ENCODE data around the gene PAF1.
A peak's percentile ranks its signal among the peaks of the same experiment; 100 is the strongest.

PAF1 gene

DNA sequence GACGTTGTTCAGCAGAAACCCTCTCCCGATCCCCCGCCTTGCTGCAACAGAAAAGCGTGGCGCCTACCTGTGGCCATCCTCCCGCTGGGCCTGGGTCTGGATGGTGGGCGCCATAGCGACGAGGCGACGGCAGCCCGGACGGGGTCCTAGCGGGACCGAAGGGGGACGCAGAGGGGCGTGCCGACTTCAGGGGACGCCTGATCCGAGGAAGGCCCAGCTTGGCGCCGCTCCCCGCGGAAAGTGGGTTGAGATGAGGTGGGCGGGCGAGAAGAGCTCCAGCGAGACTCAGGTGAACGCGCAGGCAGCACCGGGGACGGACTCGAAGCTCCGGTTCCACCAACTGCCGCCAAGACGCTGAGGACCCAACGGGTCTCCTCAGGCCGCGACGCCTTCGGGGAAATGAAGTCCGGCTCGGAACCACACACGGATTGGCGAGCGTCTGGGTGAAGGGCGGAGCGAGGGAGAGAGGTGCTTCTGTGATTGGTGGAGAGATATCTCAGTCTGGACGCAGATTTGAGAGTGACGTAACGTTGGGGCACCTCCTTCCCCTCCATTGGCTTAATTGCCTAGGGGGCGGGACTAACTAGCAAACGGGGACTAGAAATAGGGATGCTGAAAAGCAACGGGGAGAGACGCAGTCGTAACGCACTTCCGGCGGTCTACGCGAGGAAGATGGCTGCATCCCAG lies at the start of gene PAF1, which contains the start of gene MED29:
Gene PAF1 (minus strand): TSS at position 356 of the 687 bp plus-strand sequence. CDS start 242 bp downstream, at position 114.
Gene MED29 (plus strand): TSS at position 628 of the 687 bp plus-strand sequence. CDS start 45 bp downstream, at position 673.
- peak; percentile 97 for DNase-seq (ENCODE audit: low read depth, low spot score)
- H3K36me3 ChIP-seq (ENCODE audit: insufficient read depth, insufficient read length, low read length), result peaks cover 61% of the 10 kb centered on the region
- peak; percentile 77 for TF ChIP-seq YY1 (IDR thresholded peaks at IDR 0.05; ENCODE audit: insufficient read depth, insufficient read length)
- TF ChIP-seq SUZ12 (IDR thresholded peaks at IDR 0.05; ENCODE audit: extremely low read depth, insufficient read depth, insufficient read length), result no peak
- no peak for TF ChIP-seq ZNF274 (IDR thresholded peaks at IDR 0.05; ENCODE audit: low read depth, low read length)
- no peaks in the 10 kb centered on the region for H3K4me1 ChIP-seq (ENCODE audit: insufficient read depth, insufficient read length)
- peak within 1 kb of the TSS; percentile 97 for H3K4me3 ChIP-seq (ENCODE audit: insufficient read length, low read depth)
- no peaks in the 10 kb centered on the region for H3K27me3 ChIP-seq (ENCODE audit: insufficient read depth, insufficient read length)
- peak within 1 kb of the TSS; percentile 94 for H3K9ac ChIP-seq (ENCODE audit: insufficient read length, low read depth)
- H3K9me3 ChIP-seq (ENCODE audit: insufficient read depth, low read length), result no peaks in the 10 kb centered on the region

- no peak overlapping the region for H3K4me3 ChIP-seq (ENCODE audit: insufficient read length, low read depth)
- H3K36me3 ChIP-seq (ENCODE audit: insufficient read depth, insufficient read length, low read length), result peaks cover 21% of the 10 kb centered on the region
- no peak overlapping the region for H3K9ac ChIP-seq (ENCODE audit: insufficient read length, low read depth)
- TF ChIP-seq YY1 (IDR thresholded peaks at IDR 0.05; ENCODE audit: insufficient read depth, insufficient read length), result no peak
- H3K27me3 ChIP-seq (ENCODE audit: insufficient read depth, insufficient read length), result no peaks in the 10 kb centered on the region
- no peaks in the 10 kb centered on the region for H3K9me3 ChIP-seq (ENCODE audit: insufficient read depth, low read length)
- DNase-seq (ENCODE audit: low read depth, low spot score), result no peak
- peaks cover 3% of the 10 kb centered on the region for H3K4me1 ChIP-seq (ENCODE audit: insufficient read depth, insufficient read length)
These were observed 47.5 kb upstream of the PAF1 start for GRCh38 chr19:39438270-39438934.

GRCh38 chr19:39436350-39436716 lies 45.4 kb upstream of the PAF1 start:
- TF ChIP-seq YY1 (IDR thresholded peaks at IDR 0.05; ENCODE audit: insufficient read depth, insufficient read length), result no peak
- no peak for TF ChIP-seq SUZ12 (IDR thresholded peaks at IDR 0.05; ENCODE audit: extremely low read depth, insufficient read depth, insufficient read length)
- TF ChIP-seq ZNF274 (IDR thresholded peaks at IDR 0.05; ENCODE audit: low read depth, low read length), result no peak
- Histone ChIP-seq H3K27me3 (ENCODE audit: insufficient read depth, insufficient read length) (no peaks in the 10 kb centered on the region), H3K9ac (ENCODE audit: insufficient read length, low read depth) (peak overlapping the region; percentile 92), H3K4me1 (ENCODE audit: insufficient read depth, insufficient read length) (peaks cover 4% of the 10 kb centered on the region), H3K4me3 (ENCODE audit: insufficient read length, low read depth) (peak overlapping the region; percentile 92), H3K36me3 (ENCODE audit: insufficient read depth, insufficient read length, low read length) (peaks cover 37% of the 10 kb centered on the region), H3K9me3 (ENCODE audit: insufficient read depth, low read length) (no peaks in the 10 kb centered on the region)
- DNase-seq (ENCODE audit: low read depth, low spot score), result no peak

DNA sequence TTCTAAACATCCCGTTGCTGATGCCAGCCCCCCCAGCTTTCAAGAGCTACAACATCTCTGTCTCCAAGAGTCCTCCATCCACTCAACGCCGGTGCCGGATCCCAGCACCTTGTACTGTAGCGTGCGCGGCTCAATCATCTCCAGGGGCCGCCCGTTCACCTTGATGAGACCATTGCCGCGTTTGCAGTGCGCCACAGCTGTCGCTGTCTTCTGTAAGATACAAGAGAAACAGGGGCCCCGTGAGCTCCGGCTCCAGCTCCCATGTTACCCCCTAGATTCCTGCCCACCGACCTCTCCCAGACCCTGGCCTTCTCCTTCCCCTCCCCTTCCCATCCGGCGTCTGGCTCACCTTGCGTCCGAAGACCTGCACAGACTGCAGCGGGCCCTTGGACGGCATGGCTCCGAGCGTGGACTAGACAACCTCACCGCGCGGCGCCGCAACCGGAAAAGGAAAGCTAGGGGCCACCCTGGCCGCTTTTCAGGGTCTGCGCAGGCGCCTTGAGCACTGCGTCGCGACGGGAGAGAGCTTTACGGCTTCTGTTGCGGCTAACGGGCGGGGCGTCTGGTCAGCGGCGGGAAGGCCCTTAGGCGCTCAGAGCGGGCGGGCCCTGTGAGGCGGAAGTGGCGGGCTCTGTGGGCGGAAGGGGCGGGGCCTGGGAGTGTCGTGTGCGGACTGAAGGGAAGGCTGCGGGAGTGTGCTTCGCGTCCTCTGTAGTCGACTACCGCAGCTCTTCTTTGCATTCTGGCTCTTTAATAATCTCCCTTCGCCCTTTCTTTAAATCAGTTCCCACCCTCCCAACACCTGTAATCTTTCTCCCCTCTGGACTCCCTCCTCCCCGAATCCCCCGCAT lies 44.8 kb upstream of the PAF1 start, which contains the start of gene RPS16:
Gene RPS16 (minus strand): TSS at position 451 of the 851 bp plus-strand sequence. CDS start 54 bp downstream, at position 397.
- Histone ChIP-seq H3K4me1 (ENCODE audit: insufficient read depth, insufficient read length) (peaks cover 4% of the 10 kb centered on the region), H3K9ac (ENCODE audit: insufficient read length, low read depth) (peak within 1 kb of the TSS; percentile 92), H3K27me3 (ENCODE audit: insufficient read depth, insufficient read length) (no peaks in the 10 kb centered on the region), H3K9me3 (ENCODE audit: insufficient read depth, low read length) (no peaks in the 10 kb centered on the region), H3K36me3 (ENCODE audit: insufficient read depth, insufficient read length, low read length) (peaks cover 37% of the 10 kb centered on the region), H3K4me3 (ENCODE audit: insufficient read length, low read depth) (peak within 1 kb of the TSS; percentile 92)
- no peak for TF ChIP-seq SUZ12 (IDR thresholded peaks at IDR 0.05; ENCODE audit: extremely low read depth, insufficient read depth, insufficient read length)
- no peak for TF ChIP-seq ZNF274 (IDR thresholded peaks at IDR 0.05; ENCODE audit: low read depth, low read length)
- TF ChIP-seq YY1 (IDR thresholded peaks at IDR 0.05; ENCODE audit: insufficient read depth, insufficient read length), result no peak
- DNase-seq (ENCODE audit: low read depth, low spot score), result peak; percentile 92

DNA sequence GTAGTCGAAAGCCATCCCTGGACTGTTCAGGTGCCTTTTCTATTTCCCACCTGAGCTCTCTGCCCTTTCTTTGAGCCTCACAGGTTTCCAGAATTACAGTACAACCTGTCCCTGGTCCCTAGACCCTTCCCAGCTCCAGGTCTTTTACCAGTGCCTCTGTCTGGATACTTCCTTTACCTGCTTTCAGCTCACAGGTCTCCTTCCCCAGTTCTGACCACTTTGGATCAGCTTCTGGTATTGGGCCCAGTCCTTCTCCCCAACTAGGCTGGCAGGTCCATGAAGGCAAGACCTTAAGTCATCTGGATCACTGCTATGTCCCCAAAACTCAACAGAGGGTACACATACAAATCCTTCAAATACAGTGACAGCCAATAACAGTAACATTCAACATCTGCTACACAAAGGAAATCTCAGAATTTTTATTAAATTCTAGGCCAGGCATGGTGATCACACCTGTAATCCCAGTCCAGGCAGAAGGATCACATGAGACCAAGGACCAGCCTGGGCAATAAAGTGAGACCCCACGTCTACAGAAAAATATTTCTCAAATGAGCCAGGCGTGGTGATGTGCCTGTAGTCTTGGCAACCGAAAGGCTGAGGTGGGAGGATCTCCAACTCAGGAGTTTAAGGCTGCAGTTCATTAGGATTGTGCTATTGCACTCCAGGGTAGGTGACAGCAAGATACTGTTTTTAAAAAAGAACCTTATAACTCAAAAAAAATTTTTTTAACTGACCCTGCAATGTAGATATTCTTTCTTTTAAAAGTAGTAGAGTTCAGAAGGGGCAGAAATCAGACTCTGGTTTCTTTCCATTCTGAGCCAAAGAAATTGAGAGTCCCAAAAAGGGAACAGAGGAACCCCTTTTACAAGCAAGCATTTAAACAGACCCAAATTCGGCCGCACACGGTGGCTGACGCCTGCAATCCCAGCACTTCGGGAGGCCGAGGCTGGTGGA lies 43.5 kb upstream of the PAF1 start:
- H3K27me3 ChIP-seq (ENCODE audit: insufficient read depth, insufficient read length), result no peaks in the 10 kb centered on the region
- peaks cover 37% of the 10 kb centered on the region for H3K36me3 ChIP-seq (ENCODE audit: insufficient read depth, insufficient read length, low read length)
- H3K4me3 ChIP-seq (ENCODE audit: insufficient read length, low read depth), result peak overlapping the region; percentile 92
- peak overlapping the region; percentile 92 for H3K9ac ChIP-seq (ENCODE audit: insufficient read length, low read depth)
- DNase-seq (ENCODE audit: low read depth, low spot score), result no peak
- H3K4me1 ChIP-seq (ENCODE audit: insufficient read depth, insufficient read length), result peaks cover 4% of the 10 kb centered on the region
- TF ChIP-seq SUZ12 (IDR thresholded peaks at IDR 0.05; ENCODE audit: extremely low read depth, insufficient read depth, insufficient read length) (no peak), YY1 (IDR thresholded peaks at IDR 0.05; ENCODE audit: insufficient read depth, insufficient read length) (no peak), ZNF274 (IDR thresholded peaks at IDR 0.05; ENCODE audit: low read depth, low read length) (no peak)
- H3K9me3 ChIP-seq (ENCODE audit: insufficient read depth, low read length), result no peaks in the 10 kb centered on the region

GRCh38 chr19:39433480-39434079 lies 42.7 kb upstream of the PAF1 start:
- H3K9ac ChIP-seq (ENCODE audit: insufficient read length, low read depth), result peak overlapping the region; percentile 92
- TF ChIP-seq YY1 (IDR thresholded peaks at IDR 0.05; ENCODE audit: insufficient read depth, insufficient read length) (no peak), ZNF274 (IDR thresholded peaks at IDR 0.05; ENCODE audit: low read depth, low read length) (no peak), SUZ12 (IDR thresholded peaks at IDR 0.05; ENCODE audit: extremely low read depth, insufficient read depth, insufficient read length) (no peak)
- peaks cover 37% of the 10 kb centered on the region for H3K36me3 ChIP-seq (ENCODE audit: insufficient read depth, insufficient read length, low read length)
- peaks cover 7% of the 10 kb centered on the region for H3K4me1 ChIP-seq (ENCODE audit: insufficient read depth, insufficient read length)
- H3K27me3 ChIP-seq (ENCODE audit: insufficient read depth, insufficient read length), result no peaks in the 10 kb centered on the region
- no peak overlapping the region for H3K4me3 ChIP-seq (ENCODE audit: insufficient read length, low read depth)
- DNase-seq (ENCODE audit: low read depth, low spot score), result no peak
- H3K9me3 ChIP-seq (ENCODE audit: insufficient read depth, low read length), result no peaks in the 10 kb centered on the region
